Type B pancreatic cell (in vitro differentiated cells): Measurements from ENCODE around the gene MRPL27. TPM values are rescaled to one million over a fixed set of nuclear protein-coding genes. Genes with fewer than 3 reads are reported as not detected.
A peak's percentile ranks its signal among the peaks of the same experiment; 100 is the strongest.

Experiments
- DNase-seq: peaks from one replicate; pipeline ENCODE4 v3.0.0; 2021; ENCODE audit warnings: mixed read lengths; ENCODE audit not compliant: unreplicated experiment; ENCODE audit errors: extremely low spot score
- H3K27ac Mint-ChIP-seq: 2 replicates; pipeline ENCODE4 v1.8.0; 2021; ENCODE audit warnings: mild to moderate bottlenecking, mixed read lengths
- H3K27me3 Mint-ChIP-seq: 2 replicates; pipeline ENCODE4 v1.8.0; 2021; ENCODE audit warnings: mixed read lengths
- H3K36me3 Mint-ChIP-seq: 2 replicates; pipeline ENCODE4 v1.8.0; 2021; ENCODE audit warnings: mixed read lengths
- H3K4me1 Mint-ChIP-seq: one replicate; pipeline ENCODE4 v1.8.0; 2021; ENCODE audit warnings: mixed read lengths; ENCODE audit not compliant: unreplicated experiment
- H3K4me3 Mint-ChIP-seq: 2 replicates; pipeline ENCODE4 v1.8.0; 2021; ENCODE audit warnings: mild to moderate bottlenecking, mixed read lengths
- H3K9me3 Mint-ChIP-seq: 2 replicates; pipeline ENCODE4 v1.8.0; 2021; ENCODE audit warnings: mixed read lengths
- CTCF ChIP-seq: fragments of 200-600 bp; sonication (generic); conservative IDR thresholded peaks from 2 replicates; pipeline ENCODE4 v1.5.0; 2021; ENCODE audit warnings: antibody characterized with exemption, mild to moderate bottlenecking
- total RNA-seq: library from RNA; stranded (reverse); gene quantifications from 2 replicates; pipeline ENCODE4 v1.2.1, GENCODE V29; 2021; ENCODE audit warnings: low replicate concordance

MRPL27 gene
- total RNA-seq, 1 donor from 2014 or later, result 66.6 TPM

- no peak for TF ChIP-seq CTCF
- no peak overlapping the region for H3K4me3 Mint-ChIP-seq
- H3K36me3 Mint-ChIP-seq, result no peaks in the 10 kb centered on the region
- DNase-seq, result no peak
- peak overlapping the region; percentile 53 for H3K27ac Mint-ChIP-seq
- no peaks in the 10 kb centered on the region for H3K27me3 Mint-ChIP-seq
- H3K9me3 Mint-ChIP-seq, result no peaks in the 10 kb centered on the region
- H3K4me1 Mint-ChIP-seq, result peaks cover 30% of the 10 kb centered on the region
Observed at GRCh38 chr17:50365165-50365564, 7.8 kb downstream of the MRPL27 start.

- no peak overlapping the region for H3K27ac Mint-ChIP-seq
- no peak overlapping the region for H3K4me3 Mint-ChIP-seq
Observed at GRCh38 chr17:50364715-50365114, 8.3 kb downstream of the MRPL27 start.

GRCh38 chr17:50364061-50364458 is 8.9 kb downstream of the MRPL27 start:
- no peaks in the 10 kb centered on the region for H3K9me3 Mint-ChIP-seq
- peaks cover 30% of the 10 kb centered on the region for H3K4me1 Mint-ChIP-seq
- no peak for DNase-seq
- H3K36me3 Mint-ChIP-seq, result no peaks in the 10 kb centered on the region
- H3K27ac Mint-ChIP-seq, result peak overlapping the region; percentile 50
- H3K4me3 Mint-ChIP-seq, result peak overlapping the region; percentile 28
- no peak for TF ChIP-seq CTCF
- H3K27me3 Mint-ChIP-seq, result no peaks in the 10 kb centered on the region

More at GRCh38 chr17:50364715-50365114, 8.3 kb downstream of the MRPL27 start:
- H3K27me3 Mint-ChIP-seq, result no peaks in the 10 kb centered on the region
- H3K36me3 Mint-ChIP-seq, result no peaks in the 10 kb centered on the region
- H3K4me1 Mint-ChIP-seq, result peaks cover 30% of the 10 kb centered on the region
- H3K9me3 Mint-ChIP-seq, result no peaks in the 10 kb centered on the region
- DNase-seq, result no peak
- TF ChIP-seq CTCF, result no peak

DNA sequence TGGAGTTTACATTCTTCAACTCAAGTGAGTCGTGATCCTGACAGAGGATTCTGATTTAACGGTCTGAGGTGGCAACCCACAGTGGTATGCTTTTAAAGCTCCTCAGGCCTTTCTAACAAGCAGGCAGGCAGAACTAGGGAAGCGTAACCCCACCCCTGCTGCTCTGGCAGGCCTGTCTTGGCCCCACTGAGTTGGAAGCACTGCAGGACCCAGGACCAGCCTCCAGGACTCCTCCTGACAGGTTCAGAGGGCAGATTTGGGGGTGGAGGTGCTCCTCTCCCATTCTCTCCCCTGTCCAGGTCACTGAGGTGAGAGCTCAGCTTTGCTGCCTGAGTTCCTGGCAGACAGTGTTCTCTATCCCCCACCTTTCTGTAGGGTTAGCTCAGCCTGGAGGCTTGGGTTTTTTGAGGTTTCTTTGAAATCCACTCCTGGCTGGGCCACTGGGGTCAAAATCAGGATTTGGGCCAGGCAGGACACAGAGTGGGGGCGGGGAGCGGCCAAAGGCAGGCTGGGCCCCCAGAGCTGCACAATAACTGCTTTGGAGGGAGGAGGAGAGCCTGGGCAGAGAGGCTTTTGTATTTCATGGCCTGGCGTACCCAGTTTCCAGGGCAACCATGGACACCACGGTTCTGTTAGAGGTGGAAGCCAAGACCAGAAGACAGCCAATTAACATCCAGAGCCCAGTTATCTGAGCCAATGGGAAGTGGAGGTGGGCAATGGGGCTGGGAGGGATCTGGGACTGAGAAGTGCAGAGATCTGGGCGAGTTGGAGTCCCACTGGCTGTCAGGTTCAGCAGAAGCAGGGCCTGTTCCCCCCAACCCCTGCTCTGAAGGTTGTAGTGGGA is 9.5 kb downstream of the MRPL27 start:
- Mint-ChIP-seq H3K4me1 (peaks cover 30% of the 10 kb centered on the region), H3K9me3 (no peaks in the 10 kb centered on the region), H3K36me3 (no peaks in the 10 kb centered on the region), H3K27ac (peak overlapping the region; percentile 50), H3K27me3 (no peaks in the 10 kb centered on the region), H3K4me3 (peak overlapping the region; percentile 28)
- no peak for DNase-seq
- no peak for TF ChIP-seq CTCF

- Mint-ChIP-seq H3K27ac (peak overlapping the region; percentile 62), H3K36me3 (no peaks in the 10 kb centered on the region), H3K27me3 (no peaks in the 10 kb centered on the region), H3K4me1 (peaks cover 30% of the 10 kb centered on the region), H3K9me3 (no peaks in the 10 kb centered on the region), H3K4me3 (no peak overlapping the region)
- DNase-seq, result no peak
- TF ChIP-seq CTCF, result no peak
Observed at GRCh38 chr17:50362661-50363060, 10.3 kb downstream of the MRPL27 start.
